ENCODE results near the gene RASA3. TPM values are rescaled to one million over a fixed set of nuclear protein-coding genes. Genes with fewer than 3 reads are reported as not detected.

Gene RASA3
- total RNA-seq, 1 experiment from 2014 or later, result 18.6 TPM

DNA sequence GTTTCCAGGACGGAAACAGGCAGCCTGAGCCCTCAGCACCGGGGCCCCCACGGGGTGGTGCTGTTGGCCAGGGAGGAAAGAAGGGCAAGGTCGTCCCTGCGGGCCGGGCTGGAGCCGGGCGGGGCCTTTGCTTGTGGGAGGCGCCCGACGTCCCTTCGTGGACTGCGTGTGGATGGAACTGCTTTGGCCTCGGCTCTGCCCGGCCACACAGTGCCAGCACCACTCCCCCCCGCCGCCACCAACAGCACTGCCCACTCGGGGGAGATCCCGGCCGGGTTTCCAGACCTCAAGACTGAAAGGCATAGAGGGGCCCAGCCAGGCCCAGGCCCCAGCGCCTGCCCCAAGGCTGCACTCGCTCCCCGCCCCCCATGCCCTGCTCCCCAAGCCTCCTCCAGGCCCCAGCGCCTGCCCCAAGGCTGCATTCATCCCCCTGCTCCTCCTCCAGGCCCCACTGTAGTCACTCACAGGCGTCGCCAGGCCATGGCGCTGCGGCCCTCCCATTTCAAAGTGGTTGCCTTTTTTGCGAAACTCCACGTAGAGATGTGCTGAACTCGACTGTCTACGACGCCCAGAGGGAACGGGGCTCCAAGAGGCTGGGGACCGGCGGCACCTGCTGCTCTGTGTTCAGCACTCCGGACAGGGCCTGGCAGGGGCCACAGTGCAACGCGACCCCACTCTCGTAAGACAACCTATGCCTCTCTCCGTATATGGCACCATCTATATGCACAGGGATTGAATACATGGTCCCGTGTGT is 181.0 kb downstream of the RASA3 start:
- TF ChIP-seq, protein P1, sequence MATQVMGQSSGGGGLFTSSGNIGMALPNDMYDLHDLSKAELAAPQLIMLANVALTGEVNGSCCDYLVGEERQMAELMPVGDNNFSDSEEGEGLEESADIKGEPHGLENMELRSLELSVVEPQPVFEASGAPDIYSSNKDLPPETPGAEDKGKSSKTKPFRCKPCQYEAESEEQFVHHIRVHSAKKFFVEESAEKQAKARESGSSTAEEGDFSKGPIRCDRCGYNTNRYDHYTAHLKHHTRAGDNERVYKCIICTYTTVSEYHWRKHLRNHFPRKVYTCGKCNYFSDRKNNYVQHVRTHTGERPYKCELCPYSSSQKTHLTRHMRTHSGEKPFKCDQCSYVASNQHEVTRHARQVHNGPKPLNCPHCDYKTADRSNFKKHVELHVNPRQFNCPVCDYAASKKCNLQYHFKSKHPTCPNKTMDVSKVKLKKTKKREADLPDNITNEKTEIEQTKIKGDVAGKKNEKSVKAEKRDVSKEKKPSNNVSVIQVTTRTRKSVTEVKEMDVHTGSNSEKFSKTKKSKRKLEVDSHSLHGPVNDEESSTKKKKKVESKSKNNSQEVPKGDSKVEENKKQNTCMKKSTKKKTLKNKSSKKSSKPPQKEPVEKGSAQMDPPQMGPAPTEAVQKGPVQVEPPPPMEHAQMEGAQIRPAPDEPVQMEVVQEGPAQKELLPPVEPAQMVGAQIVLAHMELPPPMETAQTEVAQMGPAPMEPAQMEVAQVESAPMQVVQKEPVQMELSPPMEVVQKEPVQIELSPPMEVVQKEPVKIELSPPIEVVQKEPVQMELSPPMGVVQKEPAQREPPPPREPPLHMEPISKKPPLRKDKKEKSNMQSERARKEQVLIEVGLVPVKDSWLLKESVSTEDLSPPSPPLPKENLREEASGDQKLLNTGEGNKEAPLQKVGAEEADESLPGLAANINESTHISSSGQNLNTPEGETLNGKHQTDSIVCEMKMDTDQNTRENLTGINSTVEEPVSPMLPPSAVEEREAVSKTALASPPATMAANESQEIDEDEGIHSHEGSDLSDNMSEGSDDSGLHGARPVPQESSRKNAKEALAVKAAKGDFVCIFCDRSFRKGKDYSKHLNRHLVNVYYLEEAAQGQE (IDR thresholded peaks at IDR 0.05; ENCODE audit: low read depth), result no peak
- TF ChIP-seq SIN3A (IDR thresholded peaks at IDR 0.05; ENCODE audit: low read depth) (no peak), SRF (IDR thresholded peaks at IDR 0.05; ENCODE audit: low read depth) (no peak)
- TF ChIP-seq, protein P2, sequence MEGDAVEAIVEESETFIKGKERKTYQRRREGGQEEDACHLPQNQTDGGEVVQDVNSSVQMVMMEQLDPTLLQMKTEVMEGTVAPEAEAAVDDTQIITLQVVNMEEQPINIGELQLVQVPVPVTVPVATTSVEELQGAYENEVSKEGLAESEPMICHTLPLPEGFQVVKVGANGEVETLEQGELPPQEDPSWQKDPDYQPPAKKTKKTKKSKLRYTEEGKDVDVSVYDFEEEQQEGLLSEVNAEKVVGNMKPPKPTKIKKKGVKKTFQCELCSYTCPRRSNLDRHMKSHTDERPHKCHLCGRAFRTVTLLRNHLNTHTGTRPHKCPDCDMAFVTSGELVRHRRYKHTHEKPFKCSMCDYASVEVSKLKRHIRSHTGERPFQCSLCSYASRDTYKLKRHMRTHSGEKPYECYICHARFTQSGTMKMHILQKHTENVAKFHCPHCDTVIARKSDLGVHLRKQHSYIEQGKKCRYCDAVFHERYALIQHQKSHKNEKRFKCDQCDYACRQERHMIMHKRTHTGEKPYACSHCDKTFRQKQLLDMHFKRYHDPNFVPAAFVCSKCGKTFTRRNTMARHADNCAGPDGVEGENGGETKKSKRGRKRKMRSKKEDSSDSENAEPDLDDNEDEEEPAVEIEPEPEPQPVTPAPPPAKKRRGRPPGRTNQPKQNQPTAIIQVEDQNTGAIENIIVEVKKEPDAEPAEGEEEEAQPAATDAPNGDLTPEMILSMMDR (IDR thresholded peaks at IDR 0.05 in 2 of 3, conservative IDR thresholded peaks at IDR 0.05 in 1 of 3; ENCODE audit: borderline replicate concordance in 1 of 3, insufficient read depth in 1 of 3, low read depth in 2 of 3, low read length in 2 of 3), result peak in 2 of 3 experiments; percentile 79 to 89; a peak in 4 of 6 replicates
- H3K9me3 ChIP-seq (ENCODE audit: control insufficient read depth in 1 of 2, insufficient read depth in 1 of 2, low read depth in 1 of 2, low read length in 2 of 2), result no peaks in the 10 kb centered on the region
- CTCF ChIA-PET, result no interaction called here
- H2AFZ ChIP-seq (ENCODE audit: low read depth, low read length, poor library complexity, severe bottlenecking), result no peak overlapping the region
- POLR2A ChIA-PET, result no interaction called here
- no peaks in the 10 kb centered on the region for H3K36me3 ChIP-seq (ENCODE audit: control insufficient read depth in 1 of 2, insufficient read depth in 2 of 2, low read length in 2 of 2)
- H3K79me2 ChIP-seq (ENCODE audit: insufficient read depth, low read length), result no peaks in the 10 kb centered on the region
- peak overlapping the region; percentile 28 for H3K4me2 ChIP-seq (ENCODE audit: low read length)
- no peaks in the 10 kb centered on the region for H4K20me1 ChIP-seq (ENCODE audit: insufficient read depth)
- H3K4me3 ChIP-seq (replicated peaks in 1 of 2; ENCODE audit: low read depth in 1 of 2, low read length in 2 of 2), result no peak overlapping the region
- BruUV-seq (replicated peaks), result no TSS peak
- no peaks in the 10 kb centered on the region for H3K9me2 ChIP-seq (ENCODE audit: insufficient read depth)
- peak overlapping the region; percentile 5; the same call in 1 of the 2 replicates for H3K27ac ChIP-seq (ENCODE audit: low read depth, low read length)
- DNase-seq (ENCODE audit: low read depth, low spot score), result peak; percentile 57
- RAD21 ChIA-PET (ENCODE audit: low non-redundant PET in 1 of 2, low total read pairs in 2 of 2, uncharacterized antibody in 2 of 2, unreplicated experiment in 2 of 2), result no interaction called here
- H3K4me1 ChIP-seq (ENCODE audit: control insufficient read depth in 1 of 2, insufficient read depth in 2 of 2, low read length in 2 of 2), result peaks cover 0 to 10% of the 10 kb centered on the region in 2 experiments; a peak in 3 of 4 replicates
- no peaks in the 10 kb centered on the region for H3K27me3 ChIP-seq (ENCODE audit: insufficient read depth, low read length)
- intact Hi-C loops (cut with micrococcal nuclease), result loop anchor here (1.0 to 10.0 kb wide), 2 partner anchors 193 to 275 kb away; no protein-coding TSS in a partner anchor
- ATAC-seq, result peak; percentile 97
- no peak overlapping the region for H3K9ac ChIP-seq (ENCODE audit: low read length)

All from HCT116 (cell line).